Smooth muscle cell (in vitro differentiated cells): ENCODE data around the gene RAC3. TPM values are rescaled to one million over a fixed set of nuclear protein-coding genes. Genes with fewer than 3 reads are reported as not detected.

Source experiments
- DNase-seq: peaks from one replicate; lab custom pipeline; 2025; ENCODE audit not compliant: unreplicated experiment; lab: John Stamatoyannopoulos, UW
- H2AFZ ChIP-seq: fragments of 200-600 bp; sonication (generic); 2 replicates; pipeline ENCODE4 v1.6.0; 2016; ENCODE audit warnings: antibody characterized with exemption, low read depth, mild to moderate bottlenecking
- H3F3A ChIP-seq: fragments of 200-600 bp; sonication (generic); 2 replicates; pipeline ENCODE4 v1.6.0; 2017; ENCODE audit warnings: antibody characterized with exemption, low read depth
- H3K27ac ChIP-seq: fragments of 200-600 bp; sonication (generic); 2 replicates; pipeline ENCODE4 v1.5.1; 2016; ENCODE audit warnings: low read depth, mild to moderate bottlenecking
- H3K27me3 ChIP-seq: fragments of 200-600 bp; sonication (generic); 2 replicates; pipeline ENCODE4 v1.6.1; 2016; ENCODE audit warnings: low read depth, mild to moderate bottlenecking
- H3K36me3 ChIP-seq: fragments of 200-600 bp; sonication (generic); 2 replicates; pipeline ENCODE4 v1.5.1; 2016; ENCODE audit warnings: low read depth
- H3K4me1 ChIP-seq: fragments of 200-600 bp; sonication (generic); 2 replicates; pipeline ENCODE4 v1.5.1; 2016; ENCODE audit warnings: low read depth
- H3K4me2 ChIP-seq: fragments of 200-600 bp; sonication (generic); 2 replicates; pipeline ENCODE4 v1.6.0; 2016; ENCODE audit warnings: mild to moderate bottlenecking
- H3K4me3 ChIP-seq: fragments of 200-600 bp; sonication (generic); 2 replicates; pipeline ENCODE4 v1.5.1; 2016; ENCODE audit warnings: mild to moderate bottlenecking
- H3K79me2 ChIP-seq: fragments of 200-600 bp; sonication (generic); 2 replicates; pipeline ENCODE4 v1.6.0; 2016; ENCODE audit warnings: low read depth, mild to moderate bottlenecking
- H3K9ac ChIP-seq: fragments of 200-600 bp; sonication (generic); 2 replicates; pipeline ENCODE4 v1.6.0; 2016; ENCODE audit warnings: low read depth
- H3K9me3 ChIP-seq: fragments of 200-600 bp; sonication (generic); replicated peaks from 2 replicates; pipeline ENCODE4 v1.5.1; 2016; ENCODE audit warnings: low read depth
- H4K20me1 ChIP-seq: fragments of 200-600 bp; sonication (generic); 2 replicates; pipeline ENCODE4 v1.6.0; 2016; ENCODE audit warnings: low read depth
- WGBS: methylation state at CpG from one replicate; pipeline ENCODE4 v1.1.7; 2016; ENCODE audit warnings: low lambda C conversion rate; 5-methylcytosine and 5-hydroxymethylcytosine counted together
- polyA plus RNA-seq: library from polyadenylated mRNA; unstranded; fragments of >200 nt; fragmentation: Nextera tagmentation; extraction: Ambion mirVana; gene quantifications from 2 replicates; pipeline ENCODE4 v1.2.1, GENCODE V29; 2016
- total RNA-seq: library from RNA; depleted of rRNA; stranded (reverse); fragments of >200 nt; gene quantifications from 2 replicates; pipeline ENCODE4 v1.2.3, GENCODE V29; 2014
- TF ChIP-seq, protein P1 (sequence below): fragments of 200-600 bp; sonication (generic); IDR thresholded peaks from 2 replicates; pipeline ENCODE4 v1.5.1; 2017; ENCODE audit warnings: borderline replicate concordance, mild to moderate bottlenecking, antibody characterized with exemption; ENCODE audit not compliant: insufficient read depth, poor library complexity, severe bottlenecking

The RAC3 gene
- total and polyA plus RNA-seq, 2 experiments from 2014 or later: 15.3 to 33.0 TPM

DNA sequence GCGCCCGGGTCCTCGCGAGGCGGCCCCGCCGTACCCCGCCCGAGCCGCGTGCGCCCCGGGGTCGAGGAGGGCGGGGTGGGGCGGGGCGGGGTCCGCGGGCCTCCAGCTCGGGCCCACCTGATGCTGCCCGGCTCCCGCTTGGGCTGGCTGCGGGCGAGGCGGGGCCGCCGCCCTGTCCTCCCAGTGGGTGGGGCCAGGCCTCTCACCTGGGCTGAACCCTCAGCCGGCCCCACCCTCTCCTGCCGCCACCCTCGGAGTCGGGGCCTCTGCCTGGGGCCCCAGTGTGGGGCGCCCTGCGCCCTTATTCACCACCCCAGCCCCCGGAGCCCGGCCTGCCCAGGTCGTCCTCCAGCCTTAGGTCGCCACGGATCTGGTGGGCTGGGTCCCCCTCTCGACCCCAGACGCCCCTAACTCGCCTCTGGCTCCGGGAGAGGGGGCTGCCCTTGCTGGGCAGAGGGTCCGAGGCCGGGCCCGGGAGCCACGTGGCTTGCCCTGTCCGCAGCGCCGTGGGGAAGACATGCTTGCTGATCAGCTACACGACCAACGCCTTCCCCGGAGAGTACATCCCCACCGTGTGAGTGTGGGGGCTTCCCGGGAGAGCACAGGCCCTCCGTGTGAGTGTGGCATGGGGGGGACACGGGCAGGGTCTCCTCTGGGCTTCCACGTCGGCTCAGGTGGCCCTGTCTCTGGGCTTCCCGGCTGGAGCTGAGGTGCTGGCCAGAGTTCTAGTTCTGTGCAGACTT, 578 bp downstream of the RAC3 start:
- peak overlapping the region; percentile 96 for H3K4me2 ChIP-seq
- H3F3A ChIP-seq: peaks cover 6% of the 10 kb centered on the region

DNA sequence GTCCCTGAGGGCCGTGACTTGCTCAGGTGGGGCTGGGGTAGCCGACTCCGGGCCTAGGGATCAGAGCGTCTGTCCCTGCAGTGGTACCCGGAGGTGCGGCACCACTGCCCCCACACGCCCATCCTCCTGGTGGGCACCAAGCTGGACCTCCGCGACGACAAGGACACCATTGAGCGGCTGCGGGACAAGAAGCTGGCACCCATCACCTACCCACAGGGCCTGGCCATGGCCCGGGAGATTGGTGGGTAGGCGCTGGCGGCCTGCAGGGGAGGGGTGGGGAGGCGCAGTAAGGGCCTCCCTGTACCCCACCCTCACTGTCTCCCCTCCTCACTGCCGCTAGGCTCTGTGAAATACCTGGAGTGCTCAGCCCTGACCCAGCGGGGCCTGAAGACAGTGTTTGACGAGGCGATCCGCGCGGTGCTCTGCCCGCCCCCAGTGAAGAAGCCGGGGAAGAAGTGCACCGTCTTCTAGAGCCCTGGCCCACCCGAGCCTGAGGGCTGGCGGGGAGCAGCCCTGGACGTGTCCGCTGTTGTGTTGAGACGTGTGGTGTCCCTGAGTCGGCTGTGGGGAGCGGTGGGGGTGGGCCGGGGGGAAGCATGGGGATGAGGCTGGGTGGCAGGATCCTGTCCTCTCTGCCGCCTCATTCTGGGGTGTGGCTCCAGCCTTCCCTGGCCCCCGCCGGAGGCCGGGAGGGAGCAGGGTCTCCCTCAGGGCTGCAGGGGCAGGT, 2.0 kb downstream of the RAC3 start:
- no peak overlapping the region for H3K27ac ChIP-seq
- H3K79me2 ChIP-seq: no peaks in the 10 kb centered on the region
- 96% methylated on average over 31 of the region's 38 CpGs for WGBS
- DNase-seq: no peak
- no peaks in the 10 kb centered on the region for H4K20me1 ChIP-seq
- no peak overlapping the region for H3K4me3 ChIP-seq
- H3F3A ChIP-seq: peaks cover 6% of the 10 kb centered on the region
- TF ChIP-seq, protein P1, sequence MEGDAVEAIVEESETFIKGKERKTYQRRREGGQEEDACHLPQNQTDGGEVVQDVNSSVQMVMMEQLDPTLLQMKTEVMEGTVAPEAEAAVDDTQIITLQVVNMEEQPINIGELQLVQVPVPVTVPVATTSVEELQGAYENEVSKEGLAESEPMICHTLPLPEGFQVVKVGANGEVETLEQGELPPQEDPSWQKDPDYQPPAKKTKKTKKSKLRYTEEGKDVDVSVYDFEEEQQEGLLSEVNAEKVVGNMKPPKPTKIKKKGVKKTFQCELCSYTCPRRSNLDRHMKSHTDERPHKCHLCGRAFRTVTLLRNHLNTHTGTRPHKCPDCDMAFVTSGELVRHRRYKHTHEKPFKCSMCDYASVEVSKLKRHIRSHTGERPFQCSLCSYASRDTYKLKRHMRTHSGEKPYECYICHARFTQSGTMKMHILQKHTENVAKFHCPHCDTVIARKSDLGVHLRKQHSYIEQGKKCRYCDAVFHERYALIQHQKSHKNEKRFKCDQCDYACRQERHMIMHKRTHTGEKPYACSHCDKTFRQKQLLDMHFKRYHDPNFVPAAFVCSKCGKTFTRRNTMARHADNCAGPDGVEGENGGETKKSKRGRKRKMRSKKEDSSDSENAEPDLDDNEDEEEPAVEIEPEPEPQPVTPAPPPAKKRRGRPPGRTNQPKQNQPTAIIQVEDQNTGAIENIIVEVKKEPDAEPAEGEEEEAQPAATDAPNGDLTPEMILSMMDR: no peak
- no peaks in the 10 kb centered on the region for H3K27me3 ChIP-seq
- peaks cover 6% of the 10 kb centered on the region for H3K4me1 ChIP-seq
- H3K9me3 ChIP-seq: no peaks in the 10 kb centered on the region
- H3K36me3 ChIP-seq: no peaks in the 10 kb centered on the region
- no peak overlapping the region for H2AFZ ChIP-seq
- H3K4me2 ChIP-seq: no peak overlapping the region
- H3K9ac ChIP-seq: no peak overlapping the region

More for the DNA sequence above, 578 bp downstream of the RAC3 start:
- no peaks in the 10 kb centered on the region for H3K27me3 ChIP-seq
- peaks cover 6% of the 10 kb centered on the region for H3K4me1 ChIP-seq
- H3K27ac ChIP-seq: no peak overlapping the region
- 12% methylated on average over 28 of the region's 59 CpGs for WGBS
- H3K79me2 ChIP-seq: no peaks in the 10 kb centered on the region
- no peak overlapping the region for H3K9ac ChIP-seq
- H3K9me3 ChIP-seq: no peaks in the 10 kb centered on the region
- H3K4me3 ChIP-seq: peak overlapping the region; percentile 54
- no peak for DNase-seq
- H2AFZ ChIP-seq: no peak overlapping the region
- no peaks in the 10 kb centered on the region for H3K36me3 ChIP-seq
- TF ChIP-seq, protein P1: no peak
- H4K20me1 ChIP-seq: no peaks in the 10 kb centered on the region

DNA sequence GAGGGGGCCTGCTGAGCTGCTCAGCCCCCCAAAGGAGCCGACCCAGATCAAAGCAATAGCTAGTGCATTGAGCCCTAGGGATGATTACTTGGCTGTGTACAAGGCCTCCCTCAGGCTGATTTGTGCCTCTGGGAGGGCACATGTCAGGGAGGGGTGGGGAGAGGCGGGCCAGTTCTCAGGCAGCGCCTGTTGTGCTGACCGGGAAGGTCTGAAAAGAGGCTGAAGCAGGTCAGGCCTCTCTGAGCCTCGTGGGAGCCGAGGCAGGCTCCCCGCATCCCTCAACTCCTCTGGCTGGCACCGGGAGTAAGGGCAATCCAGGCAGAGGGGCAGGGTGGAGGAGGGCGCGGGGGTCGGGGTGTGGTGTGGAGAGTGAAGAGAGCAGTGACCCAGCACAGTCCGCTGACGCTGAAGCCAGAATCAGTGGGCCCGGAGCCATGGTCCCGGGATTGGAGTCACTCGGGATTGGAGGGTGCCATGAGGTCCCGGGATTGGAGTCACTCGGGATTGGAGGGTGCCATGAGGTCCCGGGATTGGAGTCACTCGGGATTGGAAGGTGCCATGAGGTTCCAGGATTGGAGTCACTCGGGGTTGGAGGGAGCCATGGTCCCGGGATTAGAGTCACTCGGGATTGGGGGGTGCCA, 3.0 kb downstream of the RAC3 start:
- Histone ChIP-seq H3K9me3 (no peaks in the 10 kb centered on the region), H3K79me2 (no peaks in the 10 kb centered on the region), H3K27ac (no peak overlapping the region), H3K36me3 (no peaks in the 10 kb centered on the region), H4K20me1 (no peaks in the 10 kb centered on the region), H2AFZ (no peak overlapping the region), H3K4me1 (peaks cover 6% of the 10 kb centered on the region), H3F3A (peaks cover 6% of the 10 kb centered on the region), H3K4me2 (no peak overlapping the region), H3K4me3 (no peak overlapping the region), H3K27me3 (no peaks in the 10 kb centered on the region), H3K9ac (no peak overlapping the region)
- 86% methylated on average over 23 of the region's 23 CpGs for WGBS
- DNase-seq: no peak
- TF ChIP-seq, protein P1: no peak
